GM21423 (cell line): ENCODE measurements around the gene IL9R.
"Not testable (repeated sequence)": the region's sequence is repeated elsewhere in the genome, so short reads cannot be mapped to it uniquely, and the experiment has no call there.

Experiments
- ATAC-seq: cut with Tn5 transposase; IDR thresholded peaks from one replicate; pipeline ENCODE4 v1.9.1; 2021; ENCODE audit warnings: mild to moderate bottlenecking, moderate library complexity; ENCODE audit not compliant: unreplicated experiment

IL9R gene

DNA sequence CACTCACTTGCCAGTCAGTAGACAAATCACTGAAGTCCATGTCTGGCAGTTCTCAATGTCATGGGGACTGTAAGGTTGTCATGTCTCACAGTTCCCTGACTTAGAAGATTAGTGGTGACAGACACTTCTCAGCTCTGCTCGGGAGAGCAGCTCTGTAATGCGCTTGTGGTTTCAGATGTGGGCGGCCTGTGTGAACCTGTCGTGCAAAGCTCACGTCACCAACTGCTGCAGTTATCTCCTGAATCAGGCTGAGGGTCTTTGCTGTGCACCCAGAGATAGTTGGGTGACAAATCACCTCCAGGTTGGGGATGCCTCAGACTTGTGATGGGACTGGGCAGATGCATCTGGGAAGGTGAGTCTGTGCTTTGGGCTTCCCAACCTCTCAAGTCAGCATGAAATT lies at the start of gene IL9R:
Gene IL9R (plus strand): TSS at position 261 of the 400 bp plus-strand sequence. CDS start 64 bp downstream, at position 325.
- ATAC-seq: peak; percentile 79

DNA sequence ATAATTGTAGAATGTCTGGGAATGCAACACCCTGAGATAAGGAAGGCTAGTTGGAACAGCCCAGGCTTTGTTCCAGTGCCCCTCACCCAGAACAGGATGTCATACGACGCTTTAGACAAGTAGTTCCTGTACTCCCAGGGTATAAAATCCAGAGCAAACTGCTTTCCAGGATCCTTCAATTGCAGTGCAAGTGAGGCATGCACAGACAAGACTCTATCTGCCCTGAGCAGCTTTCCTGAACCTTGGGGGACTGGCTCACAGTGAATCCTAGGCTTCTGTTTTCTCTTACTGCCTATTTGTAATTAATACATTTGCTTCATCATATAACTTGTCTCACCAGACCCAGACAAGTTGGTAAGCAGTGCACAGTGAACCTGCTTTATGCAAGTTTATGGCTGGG lies 48.4 kb upstream of the IL9R start:
- ATAC-seq: no peak

DNA sequence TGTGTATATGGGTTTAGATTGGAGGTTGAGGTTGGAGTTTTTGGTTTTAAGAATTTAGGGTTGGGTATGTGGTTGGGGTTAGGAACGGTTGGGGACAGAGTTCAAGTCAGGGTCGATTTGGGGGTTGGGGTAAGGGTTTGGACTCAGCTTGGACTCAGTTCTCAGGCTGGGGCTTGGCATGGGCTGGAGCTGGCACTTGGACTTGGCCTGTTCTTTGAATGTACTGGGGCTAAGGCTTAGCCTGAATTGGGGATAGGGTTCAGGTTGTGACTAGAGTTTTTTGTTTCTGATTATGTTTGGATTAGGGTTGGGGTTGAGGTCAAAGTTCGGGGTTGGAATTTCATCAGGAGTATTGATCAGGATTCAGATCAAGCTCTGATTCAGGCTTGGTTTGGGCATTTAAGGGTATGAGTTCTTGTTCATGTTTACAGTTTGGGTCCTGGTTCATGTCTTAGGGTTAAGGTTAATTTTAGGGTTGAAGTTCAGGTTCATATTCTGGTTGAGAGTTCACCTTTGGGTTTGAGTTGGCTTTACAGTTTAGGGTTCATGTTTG lies 46.2 kb upstream of the IL9R start:
- ATAC-seq: no peak

DNA sequence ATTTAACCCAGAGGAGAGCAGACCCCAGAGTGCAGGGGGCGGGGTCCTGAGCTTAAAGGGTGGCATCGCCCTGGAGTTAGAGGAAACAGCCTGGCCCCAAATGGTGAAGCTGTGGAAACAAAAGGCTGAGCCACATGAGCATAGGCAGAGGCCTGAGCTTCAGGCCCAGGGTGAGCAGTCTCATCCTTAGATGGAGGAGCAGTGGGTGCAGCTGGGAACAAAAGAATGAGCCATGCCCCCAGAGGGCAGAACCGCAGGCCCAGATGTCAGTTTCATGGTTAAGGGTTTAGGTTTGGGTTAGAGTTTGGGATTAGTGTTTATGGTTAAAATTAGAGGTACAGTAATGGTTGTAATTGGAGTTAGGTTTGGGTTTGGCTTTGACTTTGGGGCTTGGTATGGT lies 44.4 kb upstream of the IL9R start:
- ATAC-seq: no peak

- ATAC-seq: no peak
These were observed 42.7 kb upstream of the IL9R start for GRCh38 chrX:155954793-155955192.

DNA sequence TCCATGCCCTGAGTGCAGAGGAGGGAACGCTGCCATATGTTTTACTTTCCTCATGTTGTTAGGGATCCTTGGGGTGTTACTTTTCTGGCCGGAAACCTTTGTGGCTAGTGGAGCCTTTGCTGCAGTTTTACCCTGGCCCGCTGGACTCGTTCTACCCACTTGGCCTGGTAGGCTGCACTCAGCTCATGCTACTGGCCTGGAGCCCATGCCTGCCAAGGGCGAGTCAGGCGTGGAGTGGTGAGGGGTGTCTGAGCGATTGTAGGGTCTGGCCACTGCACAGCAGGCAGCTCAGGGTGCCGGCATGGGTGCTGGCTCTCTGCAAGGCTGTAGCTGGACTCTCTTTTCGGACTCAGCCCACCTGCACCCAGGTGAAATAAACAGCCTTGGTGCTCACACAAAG lies 41.4 kb upstream of the IL9R start:
- no peak for ATAC-seq

DNA sequence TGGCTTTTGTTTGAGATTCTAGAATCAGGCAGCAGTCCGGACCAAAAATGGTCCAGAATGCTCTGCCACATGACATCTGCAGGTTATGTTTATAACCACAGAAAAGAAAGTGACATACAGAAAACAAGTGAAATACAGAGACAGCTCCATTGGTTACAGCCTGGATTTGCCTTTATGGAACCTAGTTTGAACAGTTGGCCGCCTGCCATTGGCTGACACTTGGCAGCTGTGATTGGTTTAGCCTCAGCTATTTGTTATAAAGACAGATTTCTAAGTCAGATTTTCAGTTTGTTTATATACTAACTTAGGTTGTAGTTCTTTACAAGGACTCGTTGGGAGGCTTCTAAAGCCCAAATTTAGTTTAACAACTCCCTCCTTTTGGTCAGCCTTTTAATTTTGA lies 40.8 kb upstream of the IL9R start:
- no peak for ATAC-seq

DNA sequence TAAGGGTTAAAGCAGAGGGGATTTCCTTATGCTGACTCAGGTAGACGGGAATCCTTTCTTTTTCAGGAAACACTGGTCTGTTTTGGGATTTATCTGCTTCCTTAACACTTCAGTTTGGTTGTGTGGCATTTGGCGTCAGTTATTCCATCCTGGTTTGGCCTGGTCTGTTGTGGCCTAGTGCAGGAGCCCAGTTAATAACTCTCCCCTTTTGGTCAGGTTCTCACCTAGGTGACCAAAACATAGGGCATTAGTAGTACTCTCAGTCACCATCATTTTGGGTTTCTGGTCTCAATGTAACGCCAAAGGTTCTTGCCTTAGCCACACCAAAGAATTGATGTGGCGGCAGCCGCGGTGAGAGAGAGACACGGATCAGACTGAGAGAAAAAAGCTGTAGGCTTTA lies 39.7 kb upstream of the IL9R start:
- ATAC-seq: no peak

GRCh38 chrX:155959018-155959587 lies 38.4 kb upstream of the IL9R start:
- ATAC-seq: no peak

DNA sequence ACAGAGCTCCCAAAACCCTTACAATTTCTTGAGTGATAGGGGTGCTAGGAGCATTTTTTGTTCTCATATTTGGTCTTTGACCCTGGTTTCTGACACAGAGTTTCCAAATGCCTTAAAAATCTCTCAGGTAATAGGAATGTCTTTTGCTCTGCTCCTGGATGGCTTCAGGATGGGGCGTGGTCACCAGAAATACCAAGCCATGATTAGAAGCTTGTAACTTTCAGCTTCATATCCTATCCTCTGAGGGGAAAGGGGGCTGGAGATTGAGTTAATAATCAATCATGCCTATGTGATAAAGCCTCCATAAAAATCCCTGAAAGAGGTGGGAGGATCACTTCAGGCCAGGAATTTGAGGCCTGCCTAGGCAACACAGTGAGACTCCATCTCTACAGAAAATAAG lies 34.6 kb upstream of the IL9R start:
- ATAC-seq: no peak

DNA sequence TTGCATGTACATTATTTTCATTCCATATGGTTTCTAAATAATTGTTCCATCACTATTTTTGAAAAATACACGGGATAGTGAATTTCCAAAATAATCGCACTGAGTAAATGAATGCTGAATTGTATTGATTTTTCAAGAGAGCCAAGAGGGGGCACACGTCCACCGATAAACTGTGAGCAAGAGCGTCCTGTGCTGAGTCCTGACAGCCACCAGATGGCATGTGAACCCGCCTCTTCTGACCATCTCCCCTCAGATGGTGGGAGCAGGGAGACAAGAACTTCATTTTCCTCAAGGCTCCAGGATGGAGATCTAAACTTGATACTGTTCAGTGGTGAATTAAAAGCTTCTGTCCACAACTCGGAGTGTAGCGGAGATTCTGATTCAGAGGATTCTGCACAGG lies 30.6 kb upstream of the IL9R start:
- no peak for ATAC-seq

DNA sequence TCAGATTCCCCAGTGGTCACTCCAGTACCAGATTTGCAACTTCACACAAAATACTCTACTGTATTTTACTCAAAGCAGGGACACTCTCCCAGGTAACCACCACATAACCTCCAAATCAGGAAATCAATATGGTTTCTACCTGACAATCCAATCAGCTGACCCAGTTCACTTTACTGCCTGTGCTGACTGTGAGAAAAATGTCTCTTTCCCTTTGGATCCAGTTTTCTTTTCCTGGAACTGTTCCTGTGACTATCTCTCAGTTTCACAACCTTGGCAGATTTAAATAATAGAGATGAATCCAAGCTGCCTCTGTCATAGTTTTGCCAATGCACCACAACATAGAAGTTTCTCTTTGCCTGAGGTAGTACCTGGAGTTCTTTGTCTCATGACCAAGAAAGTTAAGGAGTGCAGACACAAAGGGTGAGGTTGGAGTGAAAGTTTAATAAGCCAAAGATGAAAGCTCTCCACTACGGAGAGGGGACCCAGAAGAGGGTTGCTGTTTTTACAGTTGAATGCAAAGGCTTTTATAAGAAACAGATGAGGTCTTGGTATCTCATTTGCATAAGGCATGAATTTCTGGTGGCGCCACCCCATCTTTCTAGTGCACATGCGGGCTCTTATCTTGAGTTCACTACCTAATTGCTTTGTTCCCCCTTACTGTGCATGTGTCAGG lies 29.7 kb upstream of the IL9R start:
- no peak for ATAC-seq

GRCh38 chrX:155968326-155968661 lies 29.2 kb upstream of the IL9R start:
- no peak for ATAC-seq

DNA sequence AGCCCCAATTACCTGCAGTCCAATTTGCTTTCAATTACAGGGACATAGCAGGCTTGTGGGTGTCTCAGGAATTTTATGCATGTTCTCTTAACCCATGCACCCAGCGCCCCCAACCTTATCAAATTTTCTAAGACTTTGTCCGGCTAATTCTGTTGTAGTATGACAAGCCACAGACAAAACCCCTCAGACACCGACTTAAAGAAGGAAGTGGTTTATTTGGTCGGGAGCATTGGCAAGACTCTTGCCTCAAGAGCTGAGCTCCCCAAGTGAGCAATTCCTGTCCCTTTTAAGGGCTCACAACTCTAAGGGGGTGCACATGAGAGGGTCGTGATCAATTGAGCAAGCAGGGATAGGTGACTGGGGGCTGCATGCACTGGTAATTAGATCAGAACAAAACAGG lies 28.7 kb upstream of the IL9R start:
- ATAC-seq: no peak

DNA sequence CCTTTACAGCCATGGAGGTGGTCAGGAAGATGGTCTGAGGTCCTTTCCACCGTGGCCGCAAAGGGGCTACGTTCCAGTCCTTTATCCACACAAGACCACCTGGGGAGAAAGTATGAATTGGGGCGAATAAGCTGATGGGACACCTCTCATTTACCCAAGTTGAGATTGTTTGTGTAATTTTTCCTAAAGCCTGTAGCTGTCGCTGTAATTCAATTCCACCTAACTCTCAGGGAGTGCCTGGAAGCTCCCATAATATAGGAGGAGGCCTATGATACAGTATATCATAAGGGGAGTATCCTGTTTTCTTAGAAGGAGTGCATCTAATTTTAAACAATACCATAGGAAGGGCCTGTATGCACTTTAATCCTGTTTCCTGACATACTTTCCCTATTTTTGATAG lies 25.8 kb upstream of the IL9R start:
- ATAC-seq: not testable (repeated sequence)

DNA sequence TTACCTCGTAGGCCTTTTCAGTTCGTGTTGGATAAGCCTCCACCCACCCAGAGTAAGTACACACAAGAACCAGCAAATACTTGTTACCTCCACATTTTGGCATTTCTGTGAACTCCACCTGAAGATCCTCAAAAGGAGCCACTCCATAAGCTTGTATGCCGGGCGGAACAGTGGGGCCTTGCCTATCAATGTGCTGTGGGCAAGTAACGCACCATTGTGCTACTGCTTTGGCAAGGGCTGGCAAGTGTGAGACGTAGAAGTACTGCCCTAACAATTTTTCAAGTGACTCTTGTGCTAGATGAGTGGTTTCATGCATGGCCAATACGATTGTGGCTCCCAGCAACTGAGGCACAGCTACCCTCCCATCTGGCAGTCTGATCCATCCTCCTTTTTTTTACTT lies 25.3 kb upstream of the IL9R start:
- not testable (repeated sequence) for ATAC-seq

GRCh38 chrX:155983326-155983725 lies 14.2 kb upstream of the IL9R start:
- ATAC-seq: no peak

DNA sequence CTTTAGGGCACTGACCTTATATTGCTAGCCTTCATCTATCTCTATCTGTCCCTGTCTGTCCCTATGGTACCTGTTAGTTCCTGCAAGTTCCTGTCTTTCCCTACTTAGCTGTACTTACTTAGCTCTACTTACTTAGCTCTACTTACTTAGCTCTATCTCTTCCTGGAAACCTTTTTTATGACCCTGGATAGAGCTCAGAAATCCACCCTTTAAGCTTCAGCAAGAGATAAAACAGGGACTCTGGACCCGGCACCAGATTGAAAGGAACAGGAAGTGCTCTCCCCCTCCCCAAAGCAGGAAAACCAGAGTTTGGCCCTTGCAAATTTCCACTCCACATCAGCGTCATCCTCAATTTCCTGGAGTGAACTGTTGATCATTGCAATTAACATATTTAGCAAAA lies 12.3 kb upstream of the IL9R start:
- ATAC-seq: no peak

- ATAC-seq: not testable (repeated sequence)
These were observed 10.5 kb upstream of the IL9R start for GRCh38 chrX:155986995-155987394.

- ATAC-seq: no peak
These were observed 8.6 kb upstream of the IL9R start for GRCh38 chrX:155988859-155989258.

- no peak for ATAC-seq
These were observed 4.1 kb upstream of the IL9R start for GRCh38 chrX:155993421-155993820.

- no peak for ATAC-seq
These were observed 2.1 kb upstream of the IL9R start for GRCh38 chrX:155995321-155995875.
